HepG2 (cell line): ENCODE results near the gene INAFM1. TPM values are rescaled to one million over a fixed set of nuclear protein-coding genes. Genes with fewer than 3 reads are reported as not detected.

Experiments
- JDP2 ChIP-seq: sonication (generic); formaldehyde crosslinking; IDR thresholded peaks from 2 replicates; pipeline ENCODE4 v1.8.1; 2022; ENCODE audit warnings: missing genetic modification reagents, borderline replicate concordance
- SIX1 ChIP-seq: sonication (generic); formaldehyde crosslinking; IDR thresholded peaks from 2 replicates; pipeline ENCODE4 v1.4.0; 2020; ENCODE audit warnings: missing genetic modification reagents, borderline replicate concordance
- STAG1 ChIP-seq: sonication (generic); formaldehyde crosslinking; IDR thresholded peaks from 2 replicates; pipeline ENCODE4 v1.4.0; 2020; ENCODE audit warnings: missing genetic modification reagents
- THYN1 ChIP-seq: sonication (generic); formaldehyde crosslinking; IDR thresholded peaks from 2 replicates; pipeline ENCODE4 v1.8.1; 2023; ENCODE audit warnings: low read depth, mild to moderate bottlenecking, moderate library complexity, missing genetic modification reagents, borderline replicate concordance
- XRCC5 ChIP-seq: fragments of 200-400 bp; formaldehyde crosslinking; optimal IDR thresholded peaks from 2 replicates; pipeline ENCODE3; 2017; ENCODE audit warnings: mild to moderate bottlenecking, low read length
- ZNF441 ChIP-seq: sonication (generic); formaldehyde crosslinking; IDR thresholded peaks from 2 replicates; pipeline ENCODE4 v1.7.0; 2021; ENCODE audit warnings: missing genetic modification reagents, borderline replicate concordance
- ZNF75D ChIP-seq: sonication (generic); formaldehyde crosslinking; IDR thresholded peaks from 2 replicates; pipeline ENCODE4 v1.8.1; 2023; ENCODE audit warnings: missing genetic modification reagents, mild to moderate bottlenecking, borderline replicate concordance
- ZNF891 ChIP-seq: sonication (generic); formaldehyde crosslinking; IDR thresholded peaks from 2 replicates; pipeline ENCODE4 v1.5.0; 2020; ENCODE audit warnings: mild to moderate bottlenecking, missing genetic modification reagents
- polyA plus RNA-seq, 8 experiments: library from polyadenylated mRNA; depleted of rRNA in 3 of 8; stranded (reverse) in 7 of 8; unstranded in 1 of 8; fragments of >200 nt; fragmentation: Illumina TruSeq in 4 of 8; extraction: Trizol in 4 of 8; gene quantifications; 2 replicates each; pipeline versions ENCODE4 v1.2.1 to v1.2.3, GENCODE V29; 2011 to 2016; ENCODE audit warnings: low read depth in 4 of 8, missing spikeins in 1 of 8, mixed read lengths in 1 of 8; ENCODE audit not compliant: insufficient read depth in 1 of 8
- total RNA-seq, 5 experiments: library from RNA; depleted of rRNA; stranded (reverse); fragments of >200 nt; fragmentation: Illumina TruSeq; extraction: Trizol; gene quantifications; 2 replicates each; pipeline ENCODE4 v1.2.3, GENCODE V29; 2016; ENCODE audit warnings: low read depth in 1 of 5
- TF ChIP-seq, protein P1 (sequence below): sonication (generic); formaldehyde crosslinking; IDR thresholded peaks from 2 replicates; pipeline ENCODE4 v1.4.0; 2020; ENCODE audit warnings: mild to moderate bottlenecking, missing genetic modification reagents, borderline replicate concordance
- TF ChIP-seq, protein P2 (sequence below): IDR thresholded peaks from 2 replicates; pipeline ENCODE4 v1.6.1; 2012; ENCODE audit warnings: inconsistent platforms
- TF ChIP-seq, protein P3 (sequence below): sonication (generic); formaldehyde crosslinking; IDR thresholded peaks from 2 replicates; pipeline ENCODE4 v1.5.0; 2020; ENCODE audit warnings: missing genetic modification reagents
- TF ChIP-seq, protein P4 (sequence below): sonication (generic); formaldehyde crosslinking; IDR thresholded peaks from 2 replicates; pipeline ENCODE4 v1.4.0; 2020; ENCODE audit warnings: missing genetic modification reagents, borderline replicate concordance
- TF ChIP-seq, protein P5 (sequence below): sonication (generic); formaldehyde crosslinking; IDR thresholded peaks from 2 replicates; pipeline ENCODE4 v1.4.0; 2020; ENCODE audit warnings: mild to moderate bottlenecking, missing genetic modification reagents
- TF ChIP-seq, protein P6 (sequence below): sonication (generic); formaldehyde crosslinking; IDR thresholded peaks from 2 replicates; pipeline ENCODE4 v1.5.0; 2020; ENCODE audit warnings: missing genetic modification reagents

The INAFM1 gene
- total and polyA plus RNA-seq, 2 of the 13 experiments (the other 11 are each of a cell fraction or from before 2014, with no cell fraction given): 0.88 to 1.9 TPM

DNA sequence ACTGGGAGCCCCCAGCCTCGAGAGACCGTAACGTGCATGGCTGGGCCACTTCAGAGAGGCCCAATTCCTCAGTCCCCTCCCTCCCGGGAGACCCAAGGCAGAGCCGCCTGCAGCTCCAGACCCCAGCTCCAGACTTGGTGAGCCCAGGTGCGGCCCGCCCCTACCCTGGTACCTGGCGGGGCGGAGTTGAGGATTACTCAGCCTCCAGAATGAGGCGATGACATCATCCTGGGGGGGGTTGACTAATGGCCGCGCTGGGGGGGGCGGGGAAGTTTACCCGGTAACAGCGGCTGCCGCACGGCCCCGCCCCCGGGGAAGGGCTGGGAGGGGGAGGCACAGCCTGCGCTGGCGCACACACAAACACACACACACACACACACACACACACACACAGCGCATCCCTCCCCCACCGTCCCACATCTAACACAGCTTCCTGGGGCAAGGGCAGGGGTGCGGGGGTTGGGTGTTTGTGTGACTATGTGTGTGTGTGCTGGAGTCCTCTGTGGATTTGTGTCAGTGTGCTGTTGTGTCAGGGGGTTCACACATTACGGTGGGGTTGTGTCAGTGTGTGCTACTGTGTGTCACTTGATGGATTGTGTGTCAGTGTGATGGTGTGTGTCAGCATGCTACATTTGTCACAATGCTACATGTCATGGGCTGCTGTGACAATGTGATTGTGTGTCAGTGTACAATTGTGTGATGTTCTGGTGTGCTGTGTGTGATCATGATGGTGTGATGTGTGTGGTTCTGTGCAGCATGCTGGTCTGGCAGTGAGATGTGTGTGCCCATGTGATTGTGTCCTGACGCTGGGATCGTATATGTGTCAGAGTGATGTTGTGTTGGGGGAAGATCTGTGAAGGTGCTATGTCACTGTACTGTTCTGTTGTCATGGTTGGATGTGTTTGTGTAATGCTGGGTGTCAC, 33.4 kb upstream of the INAFM1 start (continued):
- TF ChIP-seq, protein P1, sequence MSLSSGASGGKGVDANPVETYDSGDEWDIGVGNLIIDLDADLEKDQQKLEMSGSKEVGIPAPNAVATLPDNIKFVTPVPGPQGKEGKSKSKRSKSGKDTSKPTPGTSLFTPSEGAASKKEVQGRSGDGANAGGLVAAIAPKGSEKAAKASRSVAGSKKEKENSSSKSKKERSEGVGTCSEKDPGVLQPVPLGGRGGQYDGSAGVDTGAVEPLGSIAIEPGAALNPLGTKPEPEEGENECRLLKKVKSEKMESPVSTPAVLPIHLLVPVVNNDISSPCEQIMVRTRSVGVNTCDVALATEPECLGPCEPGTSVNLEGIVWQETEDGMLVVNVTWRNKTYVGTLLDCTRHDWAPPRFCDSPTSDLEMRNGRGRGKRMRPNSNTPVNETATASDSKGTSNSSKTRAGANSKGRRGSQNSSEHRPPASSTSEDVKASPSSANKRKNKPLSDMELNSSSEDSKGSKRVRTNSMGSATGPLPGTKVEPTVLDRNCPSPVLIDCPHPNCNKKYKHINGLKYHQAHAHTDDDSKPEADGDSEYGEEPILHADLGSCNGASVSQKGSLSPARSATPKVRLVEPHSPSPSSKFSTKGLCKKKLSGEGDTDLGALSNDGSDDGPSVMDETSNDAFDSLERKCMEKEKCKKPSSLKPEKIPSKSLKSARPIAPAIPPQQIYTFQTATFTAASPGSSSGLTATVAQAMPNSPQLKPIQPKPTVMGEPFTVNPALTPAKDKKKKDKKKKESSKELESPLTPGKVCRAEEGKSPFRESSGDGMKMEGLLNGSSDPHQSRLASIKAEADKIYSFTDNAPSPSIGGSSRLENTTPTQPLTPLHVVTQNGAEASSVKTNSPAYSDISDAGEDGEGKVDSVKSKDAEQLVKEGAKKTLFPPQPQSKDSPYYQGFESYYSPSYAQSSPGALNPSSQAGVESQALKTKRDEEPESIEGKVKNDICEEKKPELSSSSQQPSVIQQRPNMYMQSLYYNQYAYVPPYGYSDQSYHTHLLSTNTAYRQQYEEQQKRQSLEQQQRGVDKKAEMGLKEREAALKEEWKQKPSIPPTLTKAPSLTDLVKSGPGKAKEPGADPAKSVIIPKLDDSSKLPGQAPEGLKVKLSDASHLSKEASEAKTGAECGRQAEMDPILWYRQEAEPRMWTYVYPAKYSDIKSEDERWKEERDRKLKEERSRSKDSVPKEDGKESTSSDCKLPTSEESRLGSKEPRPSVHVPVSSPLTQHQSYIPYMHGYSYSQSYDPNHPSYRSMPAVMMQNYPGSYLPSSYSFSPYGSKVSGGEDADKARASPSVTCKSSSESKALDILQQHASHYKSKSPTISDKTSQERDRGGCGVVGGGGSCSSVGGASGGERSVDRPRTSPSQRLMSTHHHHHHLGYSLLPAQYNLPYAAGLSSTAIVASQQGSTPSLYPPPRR (CRISPR knock-in tag): 0 out of 2 replicates have a peak, but pooled peaks have one; percentile 29
- TF ChIP-seq, protein P2, sequence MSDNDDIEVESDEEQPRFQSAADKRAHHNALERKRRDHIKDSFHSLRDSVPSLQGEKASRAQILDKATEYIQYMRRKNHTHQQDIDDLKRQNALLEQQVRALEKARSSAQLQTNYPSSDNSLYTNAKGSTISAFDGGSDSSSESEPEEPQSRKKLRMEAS: no peak
- TF ChIP-seq SIX1 (CRISPR knock-in tag) (no peak), JDP2 (no peak), ZNF891 (CRISPR knock-in tag) (no peak), XRCC5 (peak; percentile 8), ZNF75D (CRISPR knock-in tag) (no peak), STAG1 (CRISPR knock-in tag) (no peak), THYN1 (no peak), ZNF441 (CRISPR knock-in tag) (peak; percentile 66; the same call in 1 of the 2 replicates)
- TF ChIP-seq, protein P3, sequence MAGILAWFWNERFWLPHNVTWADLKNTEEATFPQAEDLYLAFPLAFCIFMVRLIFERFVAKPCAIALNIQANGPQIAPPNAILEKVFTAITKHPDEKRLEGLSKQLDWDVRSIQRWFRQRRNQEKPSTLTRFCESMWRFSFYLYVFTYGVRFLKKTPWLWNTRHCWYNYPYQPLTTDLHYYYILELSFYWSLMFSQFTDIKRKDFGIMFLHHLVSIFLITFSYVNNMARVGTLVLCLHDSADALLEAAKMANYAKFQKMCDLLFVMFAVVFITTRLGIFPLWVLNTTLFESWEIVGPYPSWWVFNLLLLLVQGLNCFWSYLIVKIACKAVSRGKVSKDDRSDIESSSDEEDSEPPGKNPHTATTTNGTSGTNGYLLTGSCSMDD (CRISPR knock-in tag): no peak
- TF ChIP-seq, protein P4, sequence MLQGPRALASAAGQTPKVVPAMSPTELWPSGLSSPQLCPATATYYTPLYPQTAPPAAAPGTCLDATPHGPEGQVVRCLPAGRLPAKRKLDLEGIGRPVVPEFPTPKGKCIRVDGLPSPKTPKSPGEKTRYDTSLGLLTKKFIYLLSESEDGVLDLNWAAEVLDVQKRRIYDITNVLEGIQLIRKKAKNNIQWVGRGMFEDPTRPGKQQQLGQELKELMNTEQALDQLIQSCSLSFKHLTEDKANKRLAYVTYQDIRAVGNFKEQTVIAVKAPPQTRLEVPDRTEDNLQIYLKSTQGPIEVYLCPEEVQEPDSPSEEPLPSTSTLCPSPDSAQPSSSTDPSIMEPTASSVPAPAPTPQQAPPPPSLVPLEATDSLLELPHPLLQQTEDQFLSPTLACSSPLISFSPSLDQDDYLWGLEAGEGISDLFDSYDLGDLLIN: no peak
- TF ChIP-seq, protein P5, sequence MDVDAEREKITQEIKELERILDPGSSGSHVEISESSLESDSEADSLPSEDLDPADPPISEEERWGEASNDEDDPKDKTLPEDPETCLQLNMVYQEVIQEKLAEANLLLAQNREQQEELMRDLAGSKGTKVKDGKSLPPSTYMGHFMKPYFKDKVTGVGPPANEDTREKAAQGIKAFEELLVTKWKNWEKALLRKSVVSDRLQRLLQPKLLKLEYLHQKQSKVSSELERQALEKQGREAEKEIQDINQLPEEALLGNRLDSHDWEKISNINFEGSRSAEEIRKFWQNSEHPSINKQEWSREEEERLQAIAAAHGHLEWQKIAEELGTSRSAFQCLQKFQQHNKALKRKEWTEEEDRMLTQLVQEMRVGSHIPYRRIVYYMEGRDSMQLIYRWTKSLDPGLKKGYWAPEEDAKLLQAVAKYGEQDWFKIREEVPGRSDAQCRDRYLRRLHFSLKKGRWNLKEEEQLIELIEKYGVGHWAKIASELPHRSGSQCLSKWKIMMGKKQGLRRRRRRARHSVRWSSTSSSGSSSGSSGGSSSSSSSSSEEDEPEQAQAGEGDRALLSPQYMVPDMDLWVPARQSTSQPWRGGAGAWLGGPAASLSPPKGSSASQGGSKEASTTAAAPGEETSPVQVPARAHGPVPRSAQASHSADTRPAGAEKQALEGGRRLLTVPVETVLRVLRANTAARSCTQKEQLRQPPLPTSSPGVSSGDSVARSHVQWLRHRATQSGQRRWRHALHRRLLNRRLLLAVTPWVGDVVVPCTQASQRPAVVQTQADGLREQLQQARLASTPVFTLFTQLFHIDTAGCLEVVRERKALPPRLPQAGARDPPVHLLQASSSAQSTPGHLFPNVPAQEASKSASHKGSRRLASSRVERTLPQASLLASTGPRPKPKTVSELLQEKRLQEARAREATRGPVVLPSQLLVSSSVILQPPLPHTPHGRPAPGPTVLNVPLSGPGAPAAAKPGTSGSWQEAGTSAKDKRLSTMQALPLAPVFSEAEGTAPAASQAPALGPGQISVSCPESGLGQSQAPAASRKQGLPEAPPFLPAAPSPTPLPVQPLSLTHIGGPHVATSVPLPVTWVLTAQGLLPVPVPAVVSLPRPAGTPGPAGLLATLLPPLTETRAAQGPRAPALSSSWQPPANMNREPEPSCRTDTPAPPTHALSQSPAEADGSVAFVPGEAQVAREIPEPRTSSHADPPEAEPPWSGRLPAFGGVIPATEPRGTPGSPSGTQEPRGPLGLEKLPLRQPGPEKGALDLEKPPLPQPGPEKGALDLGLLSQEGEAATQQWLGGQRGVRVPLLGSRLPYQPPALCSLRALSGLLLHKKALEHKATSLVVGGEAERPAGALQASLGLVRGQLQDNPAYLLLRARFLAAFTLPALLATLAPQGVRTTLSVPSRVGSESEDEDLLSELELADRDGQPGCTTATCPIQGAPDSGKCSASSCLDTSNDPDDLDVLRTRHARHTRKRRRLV: no peak
- TF ChIP-seq, protein P6, sequence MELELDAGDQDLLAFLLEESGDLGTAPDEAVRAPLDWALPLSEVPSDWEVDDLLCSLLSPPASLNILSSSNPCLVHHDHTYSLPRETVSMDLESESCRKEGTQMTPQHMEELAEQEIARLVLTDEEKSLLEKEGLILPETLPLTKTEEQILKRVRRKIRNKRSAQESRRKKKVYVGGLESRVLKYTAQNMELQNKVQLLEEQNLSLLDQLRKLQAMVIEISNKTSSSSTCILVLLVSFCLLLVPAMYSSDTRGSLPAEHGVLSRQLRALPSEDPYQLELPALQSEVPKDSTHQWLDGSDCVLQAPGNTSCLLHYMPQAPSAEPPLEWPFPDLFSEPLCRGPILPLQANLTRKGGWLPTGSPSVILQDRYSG (CRISPR knock-in tag): no peak
